Fibroblast of lung (primary cell): ENCODE data around the gene CD59.

Experiments
- CTCF ChIP-seq, 2 donors: IDR thresholded peaks in 1 of 2; conservative IDR thresholded peaks in 1 of 2; 1 replicate in 1 of 2; 2 replicates in 1 of 2; pipeline ENCODE4 v1.5.1; 2011 to 2012; ENCODE audit warnings: low read length in 2 of 2, control low read depth in 1 of 2, inconsistent platforms in 1 of 2, low read depth in 1 of 2, mild to moderate bottlenecking in 1 of 2
- EZH2 ChIP-seq: IDR thresholded peaks from 2 replicates; pipeline ENCODE4 v1.5.1; 2012; ENCODE audit warnings: low read length, control low read depth, mild to moderate bottlenecking; ENCODE audit errors: missing control alignments

GRCh38 chr11:33670250-33671011, 65.8 kb downstream of the CD59 start:
- TF ChIP-seq CTCF (conservative IDR thresholded peaks at IDR 0.05 in 1 of 2, IDR thresholded peaks at IDR 0.05 in 1 of 2; ENCODE audit: low read depth in 1 of 2, low read length in 2 of 2) (no peak), EZH2 (no peak)
